GM23248 (cell line): ENCODE data around the gene LRIG1.

ENCODE experiments used
- EZH2 ChIP-seq: fragments of 200-600 bp; sonication (generic); IDR thresholded peaks from 2 replicates; pipeline ENCODE4 v1.6.1; 2018; ENCODE audit warnings: antibody characterized with exemption, mild to moderate bottlenecking; ENCODE audit not compliant: insufficient read depth, poor library complexity, severe bottlenecking
- EZH2phosphoT487 ChIP-seq: fragments of 200-600 bp; sonication (generic); IDR thresholded peaks from 2 replicates; pipeline ENCODE4 v1.6.1; 2018; ENCODE audit warnings: antibody characterized with exemption, moderate library complexity, mild to moderate bottlenecking, low read depth; ENCODE audit not compliant: insufficient read depth

GRCh38 chr3:66431494-66431893 is 69.3 kb downstream of the LRIG1 start:
- TF ChIP-seq EZH2 = no peak
- no peak for TF ChIP-seq EZH2phosphoT487
